SK-N-SH (cell line): ENCODE measurements around the gene TBC1D16. TPM values are rescaled to one million over a fixed set of nuclear protein-coding genes. Genes with fewer than 3 reads are reported as not detected.
A peak's percentile ranks its signal among the peaks of the same experiment; 100 is the strongest.

Experiments used
- CTCF ChIA-PET: fragments of 300-600, 350-600 bp; formaldehyde crosslinking; extraction: SDS; loops from one replicate; lab custom pipeline; 2021; lab: Yijun Ruan, JAX
- POLR2A ChIA-PET: fragments of 350-600 bp; sonication (Branson Sonifier 250); formaldehyde crosslinking; extraction: SDS; loops from one replicate; lab custom pipeline; 2020; ENCODE audit warnings: antibody characterized with exemption, inconsistent platforms; lab: Yijun Ruan, JAX
- DNase-seq: peaks from one replicate; pipeline ENCODE4 v3.0.0; 2012
- H2AFZ ChIP-seq: fragments of 200-600 bp; sonication (generic); 2 replicates; pipeline ENCODE4 v1.8.1; 2016; ENCODE audit warnings: antibody characterized with exemption, mild to moderate bottlenecking, low read depth
- H3F3A ChIP-seq: fragments of 200-600 bp; sonication (generic); replicated peaks from 2 replicates; pipeline ENCODE3; 2016; ENCODE audit warnings: antibody characterized with exemption, mild to moderate bottlenecking; ENCODE audit not compliant: insufficient read depth
- H3K27ac ChIP-seq, 2 experiments: fragments of 200-500 bp in 1 of 2; fragments of 200-600 bp in 1 of 2; sonication (Bioruptor generic) in 1 of 2; sonication (generic), shearing (Covaris generic) in 1 of 2; 2 replicates each; pipeline versions ENCODE4 v1.5.1 to v1.6.1; 2014 to 2016; ENCODE audit warnings: low read depth in 2 of 2, inconsistent platforms in 1 of 2, low read length in 1 of 2, mild to moderate bottlenecking in 1 of 2, mixed read lengths in 1 of 2
- H3K27me3 ChIP-seq: fragments of 200-600 bp; sonication (generic), shearing (Covaris generic); 2 replicates; pipeline ENCODE4 v1.6.1; 2016; ENCODE audit warnings: mixed run types; ENCODE audit not compliant: insufficient read depth
- H3K36me3 ChIP-seq, 2 experiments: fragments of 200-500 bp in 1 of 2; fragments of 200-600 bp in 1 of 2; sonication (Bioruptor generic) in 1 of 2; sonication (generic) in 1 of 2; replicated peaks in 1 of 2; 2 replicates each; pipeline versions ENCODE3 to v1.5.1; 2014 to 2016; ENCODE audit warnings: low read length in 1 of 2, mild to moderate bottlenecking in 1 of 2; ENCODE audit not compliant: insufficient read depth in 2 of 2, control insufficient read depth in 1 of 2
- H3K4me1 ChIP-seq, 2 experiments: fragments of 200-500 bp in 1 of 2; fragments of 200-600 bp in 1 of 2; sonication (Bioruptor generic) in 1 of 2; sonication (generic), shearing (Covaris generic) in 1 of 2; 2 replicates each; pipeline versions ENCODE4 v1.5.1 to v1.6.1; 2014 to 2016; ENCODE audit warnings: low read depth in 1 of 2, low read length in 1 of 2, mixed run types in 1 of 2; ENCODE audit not compliant: insufficient read depth in 2 of 2, control insufficient read depth in 1 of 2
- H3K4me2 ChIP-seq: fragments of 200-600 bp; sonication (generic), shearing (Covaris generic); 2 replicates; pipeline ENCODE4 v1.6.1; 2017; ENCODE audit warnings: mixed run types
- H3K4me3 ChIP-seq, 2 experiments: fragments of 200-500 bp in 1 of 2; fragments of 200-600 bp in 1 of 2; sonication (Bioruptor generic) in 1 of 2; sonication (generic), shearing (Covaris generic) in 1 of 2; 2 replicates each; pipeline versions ENCODE4 v1.5.1 to v1.8.1; 2014 to 2016; ENCODE audit warnings: low read depth in 2 of 2, inconsistent platforms in 1 of 2, low read length in 1 of 2, mild to moderate bottlenecking in 1 of 2, mixed read lengths in 1 of 2, moderate library complexity in 1 of 2
- H3K79me2 ChIP-seq: fragments of 200-600 bp; sonication (generic); 2 replicates; pipeline ENCODE4 v1.8.1; 2017; ENCODE audit warnings: mild to moderate bottlenecking; ENCODE audit not compliant: insufficient read depth
- H3K9ac ChIP-seq: fragments of 200-600 bp; sonication (generic); 2 replicates; pipeline ENCODE4 v1.6.1; 2017; ENCODE audit warnings: mixed run types
- H3K9me2 ChIP-seq: fragments of 200-600 bp; sonication (generic); 2 replicates; pipeline ENCODE4 v1.6.1; 2017; ENCODE audit warnings: mixed run types
- H3K9me3 ChIP-seq: fragments of 200-600 bp; sonication (generic); 2 replicates; pipeline ENCODE4 v1.6.1; 2017; ENCODE audit warnings: mixed run types, mild to moderate bottlenecking, moderate library complexity
- H4K20me1 ChIP-seq: fragments of 200-600 bp; sonication (generic); 2 replicates; pipeline ENCODE4 v1.6.1; 2017; ENCODE audit warnings: mild to moderate bottlenecking, mixed run types; ENCODE audit not compliant: insufficient read depth
- CTCF ChIP-seq: fragments of 200-600 bp; sonication (generic); IDR thresholded peaks from 2 replicates; pipeline ENCODE4 v1.6.1; 2017; ENCODE audit warnings: antibody characterized with exemption, mild to moderate bottlenecking, moderate library complexity
- ELF1 ChIP-seq: IDR thresholded peaks from 2 replicates; pipeline ENCODE4 v1.4.0; 2012
- FOXJ3 ChIP-seq: sonication (generic); formaldehyde crosslinking; IDR thresholded peaks from 2 replicates; pipeline ENCODE4 v1.5.1; 2020; ENCODE audit warnings: mild to moderate bottlenecking, missing genetic modification reagents
- FOXM1 ChIP-seq: IDR thresholded peaks from 2 replicates; pipeline ENCODE4 v1.4.0; 2012; ENCODE audit warnings: low read depth, mild to moderate bottlenecking
- GABPA ChIP-seq: IDR thresholded peaks from 2 replicates; pipeline ENCODE4 v1.4.0; 2012; ENCODE audit warnings: low read depth, mild to moderate bottlenecking
- GATA2 ChIP-seq: sonication (generic); formaldehyde crosslinking; IDR thresholded peaks from 2 replicates; pipeline ENCODE4 v1.5.0; 2020; ENCODE audit warnings: mild to moderate bottlenecking, missing genetic modification reagents
- MAX ChIP-seq: IDR thresholded peaks from 2 replicates; pipeline ENCODE4 v1.4.0; 2012; ENCODE audit warnings: low read depth
- NFIC ChIP-seq: IDR thresholded peaks from 2 replicates; pipeline ENCODE4 v1.4.0; 2012; ENCODE audit warnings: borderline replicate concordance
- NRF1 ChIP-seq: IDR thresholded peaks from 2 replicates; pipeline ENCODE4 v1.6.1; 2012; ENCODE audit warnings: low read depth, mild to moderate bottlenecking, low read length
- POLR2AphosphoS5 ChIP-seq: IDR thresholded peaks from 2 replicates; pipeline ENCODE4 v1.6.1; 2012; ENCODE audit warnings: low read depth, low read length
- REST ChIP-seq: IDR thresholded peaks from 2 replicates; pipeline ENCODE4 v1.6.1; 2012; ENCODE audit warnings: mild to moderate bottlenecking, low read depth, low read length, moderate library complexity
- SIN3A ChIP-seq: IDR thresholded peaks from 2 replicates; pipeline ENCODE4 v1.6.1; 2012; ENCODE audit warnings: low read depth, mild to moderate bottlenecking, low read length, moderate library complexity, borderline replicate concordance
- SMC3 ChIP-seq: IDR thresholded peaks from 2 replicates; pipeline ENCODE4 v1.6.1; 2012; ENCODE audit warnings: low read depth, low read length, improper control_type of control experiment
- TEAD4 ChIP-seq: IDR thresholded peaks from 2 replicates; pipeline ENCODE4 v1.4.0; 2012; ENCODE audit warnings: mild to moderate bottlenecking, borderline replicate concordance; ENCODE audit not compliant: insufficient read depth
- YY1 ChIP-seq: IDR thresholded peaks from 2 replicates; pipeline ENCODE4 v1.4.0; 2012; ENCODE audit warnings: low read depth, mild to moderate bottlenecking
- ZBTB33 ChIP-seq: IDR thresholded peaks from 2 replicates; pipeline ENCODE4 v1.4.0; 2012; ENCODE audit warnings: low read depth, borderline replicate concordance
- WGBS: methylation state at CpG from one replicate; pipeline ENCODE4 v1.1.6; 2017; ENCODE audit warnings: low lambda C conversion rate; 5-methylcytosine and 5-hydroxymethylcytosine counted together
- polyA plus RNA-seq, 3 experiments: library from polyadenylated mRNA; depleted of rRNA; stranded (reverse); fragments of >200 nt; gene quantifications; 2 replicates each; pipeline ENCODE4 v1.2.3, GENCODE V29; 2012

Gene TBC1D16
- polyA plus RNA-seq, 1 of the 3 experiments (the other 2 are of a cell fraction) = 14.5 TPM

- Histone ChIP-seq H3K9ac (no peak overlapping the region), H3K27ac (no peak overlapping the region), H4K20me1 (no peaks in the 10 kb centered on the region), H3F3A (peaks cover 4% of the 10 kb centered on the region), H3K9me2 (no peaks in the 10 kb centered on the region), H3K4me1 (peaks cover 6 to 24% of the 10 kb centered on the region in 2 experiments; a peak in 2 of 4 replicates), H3K36me3 (no peaks in the 10 kb centered on the region), H3K9me3 (no peaks in the 10 kb centered on the region), H3K4me3 (peak overlapping the region; percentile 60 to 70; a peak in 2 of 4 replicates), H3K4me2 (peak overlapping the region; percentile 92), H3K27me3 (no peaks in the 10 kb centered on the region), H3K79me2 (no peaks in the 10 kb centered on the region), H2AFZ (no peak overlapping the region)
- POLR2A ChIA-PET = interaction anchor here (0.6 to 1.0 kb wide), 2 partner anchors 12 to 86 kb away, joined by 3 read pairs; no protein-coding TSS in a partner anchor
- no peak for DNase-seq
- 27% methylated on average over 10 of the region's 17 CpGs for WGBS
- TF ChIP-seq REST (no peak), POLR2AphosphoS5 (no peak), YY1 (no peak), SMC3 (no peak), CTCF (no peak)
- CTCF ChIA-PET = interaction anchor here (0.5 to 2.8 kb wide), 14 partner anchors 10 to 208 kb away, joined by 3 to 13 read pairs (median 4); partner anchors contain the start of gene CBX4
Measured at GRCh38 chr17:79930877-79931816, 104.5 kb downstream of the TBC1D16 start.

- Histone ChIP-seq H3K4me1 (peaks cover 6 to 24% of the 10 kb centered on the region in 2 experiments; a peak in 2 of 4 replicates), H4K20me1 (no peaks in the 10 kb centered on the region), H3K4me2 (peak overlapping the region; percentile 92), H3K27ac (no peak overlapping the region; a peak in 1 of 4 replicates), H3K36me3 (no peaks in the 10 kb centered on the region), H3K4me3 (peak overlapping the region; percentile 60 to 70), H3K9me3 (no peaks in the 10 kb centered on the region), H2AFZ (peak overlapping the region; percentile 77; the same call in 1 of the 2 replicates), H3K27me3 (no peaks in the 10 kb centered on the region), H3K79me2 (no peaks in the 10 kb centered on the region), H3K9ac (peak overlapping the region; percentile 38; the same call in 1 of the 2 replicates), H3K9me2 (no peaks in the 10 kb centered on the region), H3F3A (peaks cover 4% of the 10 kb centered on the region)
- POLR2A ChIA-PET = interaction anchor here (0.6 to 1.0 kb wide), 2 partner anchors 11 to 85 kb away, joined by 3 read pairs; no protein-coding TSS in a partner anchor
- DNase-seq = peak; percentile 85
- CTCF ChIA-PET = interaction anchor here (0.5 to 2.8 kb wide), 11 partner anchors 9 to 201 kb away, joined by 3 to 13 read pairs (median 5); partner anchors contain the start of gene CBX4
- 6% methylated on average over 38 of the region's 59 CpGs for WGBS
- no peak; the same call in 1 of the 2 replicates for TF ChIP-seq POLR2AphosphoS5
- TF ChIP-seq TEAD4 = no peak
- no peak for TF ChIP-seq FOXJ3 (CRISPR knock-in tag)
- no peak for TF ChIP-seq GABPA
- TF ChIP-seq YY1 = no peak
- no peak for TF ChIP-seq ZBTB33
- TF ChIP-seq NRF1 = no peak
- TF ChIP-seq SIN3A = no peak
- TF ChIP-seq FOXM1 = no peak
- no peak for TF ChIP-seq NFIC
- no peak for TF ChIP-seq GATA2 (CRISPR knock-in tag)
- TF ChIP-seq ELF1 = no peak
- no peak for TF ChIP-seq MAX
Measured at GRCh38 chr17:79930062-79930876, 105.4 kb downstream of the TBC1D16 start.
